Skin epidermis (tissue), 12 donors: ENCODE measurements around the gene HSPA6.
"Not testable (repeated sequence)": the region's sequence is repeated elsewhere in the genome, so short reads cannot be mapped to it uniquely, and the experiment has no call there.

Source experiments
- H3K27ac ChIP-seq, 21 experiments: fragments of 200-600 bp; sonication (generic) in 11 of 21; one replicate each; pipeline ENCODE4 v1.5.0; 2020; ENCODE audit warnings: mild to moderate bottlenecking in 3 of 21, inconsistent platforms in 2 of 21, moderate library complexity in 2 of 21
- H3K4me3 ChIP-seq, 7 experiments: fragments of 200-600 bp; sonication (generic) in 2 of 7; one replicate each; pipeline ENCODE4 v1.5.0; 2020; ENCODE audit warnings: inconsistent platforms in 2 of 7, mild to moderate bottlenecking in 2 of 7, moderate library complexity in 1 of 7

HSPA6 gene

GRCh38 chr1:161554340-161554739 lies 30.0 kb downstream of the HSPA6 start:
- peak overlapping the region in 7 of 21 experiments; percentile 7 to 67 (median 61) for H3K27ac ChIP-seq
- not testable (repeated sequence) for H3K4me3 ChIP-seq

DNA sequence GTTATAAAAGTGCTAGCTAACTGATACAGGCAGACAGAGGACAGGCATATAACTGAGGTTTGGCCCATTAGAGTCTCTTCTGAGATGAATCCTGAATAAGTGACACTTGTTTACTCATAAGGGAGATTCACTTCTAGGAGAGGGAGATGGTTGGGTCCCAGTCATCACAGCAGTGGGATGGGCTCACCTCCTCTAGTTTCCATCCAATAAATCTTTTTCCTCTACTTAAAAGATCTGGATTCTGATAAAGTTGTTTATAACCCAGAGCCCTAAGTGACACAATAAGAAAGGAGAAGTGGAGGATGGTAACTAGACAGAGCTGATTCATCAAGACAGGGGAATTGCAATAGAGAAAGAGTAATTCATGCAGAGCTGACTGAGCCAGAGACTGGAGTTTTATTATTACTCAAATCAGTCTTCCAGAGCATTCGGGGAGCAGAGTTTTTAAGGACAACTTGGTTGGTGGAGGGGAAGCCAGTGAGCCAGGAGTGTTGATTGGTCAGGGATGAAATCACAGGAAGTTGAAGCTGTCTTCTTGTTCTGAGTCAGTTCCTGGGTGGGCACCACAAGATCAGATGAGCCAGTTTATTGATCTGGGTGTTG lies 30.6 kb downstream of the HSPA6 start:
- H3K4me3 ChIP-seq: not testable (repeated sequence)
- H3K27ac ChIP-seq: peak overlapping the region in 7 of 21 experiments; percentile 7 to 67 (median 61)

- H3K4me3 ChIP-seq: not testable (repeated sequence)
- H3K27ac ChIP-seq: peak overlapping the region in 2 of 21 experiments; percentile 6 to 10
Observed at GRCh38 chr1:161556143-161556542, 31.8 kb downstream of the HSPA6 start.

DNA sequence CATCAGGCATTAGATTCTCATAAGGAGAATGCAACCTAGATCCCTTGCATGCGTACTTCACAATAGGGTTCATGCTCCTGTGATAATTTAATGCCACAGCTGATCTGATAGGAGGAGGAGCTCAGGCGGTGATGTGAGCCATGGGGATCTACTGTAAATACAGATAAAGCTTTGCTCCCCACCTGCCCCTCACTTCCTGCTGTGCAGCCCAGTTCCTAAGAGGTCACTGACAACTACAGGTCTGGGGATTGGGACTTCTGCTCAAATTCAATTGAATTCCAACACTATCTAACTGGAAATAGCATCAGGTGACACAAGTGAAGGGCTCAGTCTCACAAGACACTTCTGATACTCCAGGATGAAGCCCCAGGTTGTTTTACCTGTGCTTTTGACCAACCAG lies 32.6 kb downstream of the HSPA6 start:
- H3K4me3 ChIP-seq, H3K27ac ChIP-seq: not testable (repeated sequence)

GRCh38 chr1:161557506-161558450 lies 33.4 kb downstream of the HSPA6 start:
- H3K27ac ChIP-seq, H3K4me3 ChIP-seq: not testable (repeated sequence)

- peak overlapping the region in 3 of 21 experiments; percentile 16 to 55 (median 24) for H3K27ac ChIP-seq
- not testable (repeated sequence) for H3K4me3 ChIP-seq
Observed at GRCh38 chr1:161560960-161561715, 36.8 kb downstream of the HSPA6 start.

GRCh38 chr1:161562441-161562840 lies 38.1 kb downstream of the HSPA6 start:
- H3K27ac ChIP-seq: peak overlapping the region in 5 of 21 experiments; percentile 1 to 38 (median 18)
- H3K4me3 ChIP-seq: not testable (repeated sequence)

- peak overlapping the region in 2 of 21 experiments; percentile 1 to 17 for H3K27ac ChIP-seq
- H3K4me3 ChIP-seq: not testable (repeated sequence)
Observed at GRCh38 chr1:161563522-161563921, 39.2 kb downstream of the HSPA6 start.

DNA sequence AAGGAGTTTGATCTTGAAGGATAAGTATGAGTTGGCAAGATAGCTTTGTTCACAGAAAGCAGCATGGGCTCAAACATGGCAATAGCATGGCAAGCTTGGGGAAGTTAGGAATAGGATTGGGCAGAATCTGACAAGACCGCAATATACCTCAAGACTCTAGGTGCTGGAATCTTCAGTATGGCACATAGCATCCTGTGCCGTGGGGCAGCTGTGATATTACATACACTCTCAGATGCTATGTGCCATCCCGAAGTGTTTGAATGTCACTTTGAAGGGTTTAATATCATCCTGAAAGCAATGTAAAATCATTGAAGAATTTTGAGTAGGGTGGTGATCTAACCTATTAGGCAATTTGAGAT lies 42.2 kb downstream of the HSPA6 start:
- H3K27ac ChIP-seq: peak overlapping the region in 1 of 21 experiments; percentile 22
- not testable (repeated sequence) for H3K4me3 ChIP-seq

- not testable (repeated sequence) for H3K27ac ChIP-seq, H3K4me3 ChIP-seq
Observed at GRCh38 chr1:161571703-161572102, 47.4 kb downstream of the HSPA6 start.
